Cardiac septum (tissue), 1 donor: ENCODE data around the gene TACC2. TPM values are rescaled to one million over a fixed set of nuclear protein-coding genes. Genes with fewer than 3 reads are reported as not detected.

Experiments used
- DNase-seq: peaks from one replicate; pipeline ENCODE4 v3.0.0-alpha.2; 2020; ENCODE audit warnings: low spot score
- intact Hi-C: fragments of 100-400 bp; cut with DNase I; formaldehyde crosslinking; loops from one replicate; pipeline ENCODE4 v1.14.0; 2022
- total RNA-seq: library from RNA; stranded (reverse); fragmentation: NEBNext Ultra II Directional; extraction: Animal tissue kit (Norgen Biotek cat#: 25700); gene quantifications from one replicate; pipeline ENCODE4 v1.2.1, GENCODE V29; 2021
- donor health status: DM: no; HTN: no; CAD: no.

TACC2 gene
- total RNA-seq, 1 donor from 2014 or later: 282 TPM

- intact Hi-C loops: no loop called here
- DNase-seq: no peak
These were observed 300.0 kb downstream of the TACC2 start for GRCh38 chr10:122288917-122289316.

GRCh38 chr10:122290334-122290733 is 301.4 kb downstream of the TACC2 start:
- intact Hi-C loops: no loop called here
- DNase-seq: no peak

GRCh38 chr10:122290833-122291532 is 302.0 kb downstream of the TACC2 start:
- intact Hi-C loops: no loop called here

GRCh38 chr10:122291739-122292138 is 302.8 kb downstream of the TACC2 start:
- intact Hi-C loops: no loop called here

More at GRCh38 chr10:122290833-122291532, 302.0 kb downstream of the TACC2 start:
- DNase-seq: no peak

GRCh38 chr10:122292376-122292775 is 303.4 kb downstream of the TACC2 start:
- no peak for DNase-seq
- intact Hi-C loops: no loop called here

More at GRCh38 chr10:122291739-122292138, 302.8 kb downstream of the TACC2 start:
- peak; percentile 56 for DNase-seq

- intact Hi-C loops: no loop called here
- no peak for DNase-seq
These were observed 304.4 kb downstream of the TACC2 start for GRCh38 chr10:122293156-122293960.

GRCh38 chr10:122293961-122294380 is 305.0 kb downstream of the TACC2 start:
- intact Hi-C loops: no loop called here
- no peak for DNase-seq

GRCh38 chr10:122294511-122295450 is 305.8 kb downstream of the TACC2 start:
- DNase-seq: no peak
- intact Hi-C loops: loop anchor here (5.0 kb wide), 1 partner anchor 408 kb away; no protein-coding TSS in a partner anchor

- DNase-seq: no peak
- intact Hi-C loops: loop anchor here (5.0 kb wide), 1 partner anchor 407 kb away; no protein-coding TSS in a partner anchor
These were observed 306.5 kb downstream of the TACC2 start for GRCh38 chr10:122295451-122295809.

- intact Hi-C loops: loop anchor here (5.0 kb wide), 1 partner anchor 406 kb away; no protein-coding TSS in a partner anchor
- no peak for DNase-seq
These were observed 307.6 kb downstream of the TACC2 start for GRCh38 chr10:122296363-122297120.

GRCh38 chr10:122297583-122297982 is 308.6 kb downstream of the TACC2 start:
- intact Hi-C loops: loop anchor here (5.0 kb wide), 1 partner anchor 405 kb away; no protein-coding TSS in a partner anchor
- DNase-seq: no peak

- no peak for DNase-seq
- intact Hi-C loops: loop anchor here (1.0 to 5.0 kb wide), 4 partner anchors 45 to 404 kb away; no protein-coding TSS in a partner anchor
These were observed 309.2 kb downstream of the TACC2 start for GRCh38 chr10:122298206-122298597.

GRCh38 chr10:122298598-122299301 is 309.8 kb downstream of the TACC2 start:
- no peak for DNase-seq
- intact Hi-C loops: loop anchor here (1.0 to 5.0 kb wide), 4 partner anchors 44 to 404 kb away; no protein-coding TSS in a partner anchor

- intact Hi-C loops: loop anchor here (2.0 to 5.0 kb wide), 2 partner anchors 43 to 403 kb away; no protein-coding TSS in a partner anchor
- DNase-seq: no peak
These were observed 310.6 kb downstream of the TACC2 start for GRCh38 chr10:122299423-122300075.

GRCh38 chr10:122301055-122301810 is 312.3 kb downstream of the TACC2 start:
- intact Hi-C loops: no loop called here
- DNase-seq: no peak

GRCh38 chr10:122301811-122302115 is 312.8 kb downstream of the TACC2 start:
- DNase-seq: no peak
- intact Hi-C loops: no loop called here

GRCh38 chr10:122302315-122302714 is 313.4 kb downstream of the TACC2 start:
- no peak for DNase-seq
- intact Hi-C loops: no loop called here
